Tibial nerve (tissue), 4 donors: ENCODE results near the gene MAP3K20.

ENCODE experiments used
- EP300 ChIP-seq, 2 donors: sonication (generic); formaldehyde crosslinking; IDR thresholded peaks; one replicate each; pipeline ENCODE4 v1.6.1; 2017; ENCODE audit warnings: antibody characterized with exemption in 2 of 2, mild to moderate bottlenecking in 1 of 2
- TF ChIP-seq, protein P1 (sequence below), 5 experiments: fragments of 200-600 bp in 3 of 5; fragments of 450-650 bp in 2 of 5; sonication (generic) in 3 of 5; IDR thresholded peaks; one replicate each; pipeline ENCODE4 v1.5.1; 2016 to 2019; ENCODE audit warnings: antibody characterized with exemption in 5 of 5, mild to moderate bottlenecking in 3 of 5, moderate library complexity in 2 of 5

GRCh38 chr2:173214213-173214612 lies 138.6 kb downstream of the MAP3K20 start:
- TF ChIP-seq, protein P1, sequence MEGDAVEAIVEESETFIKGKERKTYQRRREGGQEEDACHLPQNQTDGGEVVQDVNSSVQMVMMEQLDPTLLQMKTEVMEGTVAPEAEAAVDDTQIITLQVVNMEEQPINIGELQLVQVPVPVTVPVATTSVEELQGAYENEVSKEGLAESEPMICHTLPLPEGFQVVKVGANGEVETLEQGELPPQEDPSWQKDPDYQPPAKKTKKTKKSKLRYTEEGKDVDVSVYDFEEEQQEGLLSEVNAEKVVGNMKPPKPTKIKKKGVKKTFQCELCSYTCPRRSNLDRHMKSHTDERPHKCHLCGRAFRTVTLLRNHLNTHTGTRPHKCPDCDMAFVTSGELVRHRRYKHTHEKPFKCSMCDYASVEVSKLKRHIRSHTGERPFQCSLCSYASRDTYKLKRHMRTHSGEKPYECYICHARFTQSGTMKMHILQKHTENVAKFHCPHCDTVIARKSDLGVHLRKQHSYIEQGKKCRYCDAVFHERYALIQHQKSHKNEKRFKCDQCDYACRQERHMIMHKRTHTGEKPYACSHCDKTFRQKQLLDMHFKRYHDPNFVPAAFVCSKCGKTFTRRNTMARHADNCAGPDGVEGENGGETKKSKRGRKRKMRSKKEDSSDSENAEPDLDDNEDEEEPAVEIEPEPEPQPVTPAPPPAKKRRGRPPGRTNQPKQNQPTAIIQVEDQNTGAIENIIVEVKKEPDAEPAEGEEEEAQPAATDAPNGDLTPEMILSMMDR (IDR thresholded peaks at IDR 0.05): no peak
- no peak for TF ChIP-seq EP300 (IDR thresholded peaks at IDR 0.05)
